ENCODE measurements around the gene PARN.
"Not testable (repeated sequence)": the region's sequence is repeated elsewhere in the genome, so short reads cannot be mapped to it uniquely, and the experiment has no call there.

PARN gene

GRCh38 chr16:14400285-14400977 lies 229.6 kb downstream of the PARN start:
- no peak for DNase-seq (ENCODE audit: low spot score)

- no peak for DNase-seq (ENCODE audit: low spot score)
Observed at GRCh38 chr16:14399378-14400284, 230.4 kb downstream of the PARN start.

GRCh38 chr16:14398014-14398717 lies 231.9 kb downstream of the PARN start:
- DNase-seq (ENCODE audit: low spot score): no peak

GRCh38 chr16:14395710-14396304 lies 234.3 kb downstream of the PARN start:
- not testable (repeated sequence) for DNase-seq (ENCODE audit: low spot score)

- DNase-seq (ENCODE audit: low spot score): no peak
Observed at GRCh38 chr16:14394834-14395233, 235.2 kb downstream of the PARN start.

GRCh38 chr16:14392960-14393359 lies 237.1 kb downstream of the PARN start:
- no peak for DNase-seq (ENCODE audit: low spot score)

- DNase-seq (ENCODE audit: low spot score): no peak
Observed at GRCh38 chr16:14389359-14389758, 240.7 kb downstream of the PARN start.

- no peak for DNase-seq (ENCODE audit: low spot score)
Observed at GRCh38 chr16:14388243-14388642, 241.8 kb downstream of the PARN start.

- no peak for DNase-seq (ENCODE audit: low spot score)
Observed at GRCh38 chr16:14386115-14386514, 243.9 kb downstream of the PARN start.

Data from hematopoietic multipotent progenitor cell treated with erythropoietin and hydrocortisone succinate and interleukin-3 and kit ligand, for 17 days (in vitro differentiated cells).